GM19324 (cell line): ENCODE results near the gene GBE1.

ENCODE experiments used
- ATAC-seq: cut with Tn5 transposase; IDR thresholded peaks from one replicate; pipeline ENCODE4 v1.9.1; 2021; ENCODE audit warnings: mild to moderate bottlenecking, moderate library complexity; ENCODE audit not compliant: unreplicated experiment, low FRiP score

GBE1 gene

GRCh38 chr3:81440661-81441060 lies 320.8 kb downstream of the GBE1 start:
- ATAC-seq: no peak
